ENCODE measurements around the gene ACTR6. TPM values are rescaled to one million over a fixed set of nuclear protein-coding genes. Genes with fewer than 3 reads are reported as not detected.
"Not testable (repeated sequence)": the region's sequence is repeated elsewhere in the genome, so short reads cannot be mapped to it uniquely, and the experiment has no call there.

Gene ACTR6
- total RNA-seq, 1 experiment from 2014 or later: 34.9 TPM

DNA sequence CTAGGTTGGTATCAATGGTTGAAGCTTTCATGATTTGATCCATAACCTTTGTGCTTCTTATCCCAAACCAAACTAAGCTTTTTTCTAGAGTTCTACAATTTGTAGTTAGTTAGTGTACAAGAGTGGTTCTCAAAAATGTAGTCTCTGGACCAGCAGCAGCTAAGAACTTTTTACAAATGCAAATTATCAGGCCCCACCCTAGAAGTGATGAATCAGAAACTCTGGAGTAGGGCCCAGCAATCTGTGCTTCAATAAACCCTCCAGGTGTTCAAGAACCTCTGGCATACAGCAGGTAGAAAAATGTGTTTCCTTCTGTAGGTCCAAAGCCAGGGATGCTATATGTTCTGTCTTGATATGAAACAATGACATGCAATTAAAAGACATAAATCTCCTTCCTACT lies 26.1 kb upstream of the ACTR6 start:
- Mint-ChIP-seq H3K27me3 (ENCODE audit: low read depth) (no peaks in the 10 kb centered on the region), H3K36me3 (ENCODE audit: insufficient read depth in 1 of 3, low read depth in 3 of 3) (peaks cover 3 to 30% (median 18%) of the 10 kb centered on the region in 3 experiments; a peak in 4 of 7 replicates), H3K4me3 (no peak overlapping the region), H3K4me1 (peaks cover 9 to 16% of the 10 kb centered on the region in 2 experiments), H3K9me3 (no peaks in the 10 kb centered on the region), H3K27ac (no peak overlapping the region)
- Histone ChIP-seq H2BK5ac (ENCODE audit: insufficient read length, low read length) (no peak overlapping the region), H3K27ac (ENCODE audit: insufficient read length, low read depth, low read length) (no peak overlapping the region), H3K4me2 (ENCODE audit: insufficient read depth, insufficient read length, low read length) (no peak overlapping the region), H3T11ph (ENCODE audit: low read length) (no peak overlapping the region), H3K23me2 (ENCODE audit: insufficient read length, low read depth, low read length, poor library complexity, severe bottlenecking) (no peaks in the 10 kb centered on the region), H4K8ac (replicated peaks; ENCODE audit: insufficient read length, low read depth, low read length) (no peak overlapping the region), H3K79me2 (ENCODE audit: insufficient read depth, low read length) (no peaks in the 10 kb centered on the region), H2BK12ac (ENCODE audit: insufficient read length, low read depth, low read length) (no peak overlapping the region), H2BK15ac (ENCODE audit: low read depth, low read length) (no peak overlapping the region), H3K27me3 (ENCODE audit: insufficient read depth, low read length) (no peaks in the 10 kb centered on the region), H2AK5ac (ENCODE audit: insufficient read length, low read length) (no peak overlapping the region), H2BK120ac (ENCODE audit: low read depth, low read length, poor library complexity, severe bottlenecking) (no peak overlapping the region), H3K56ac (ENCODE audit: insufficient read length, low read depth, low read length) (no peak overlapping the region), H2BK20ac (ENCODE audit: low read depth, low read length, poor library complexity, severe bottlenecking) (no peak overlapping the region), H3K23ac (ENCODE audit: insufficient read length, low read depth, low read length) (no peak overlapping the region), H3K9me3 (ENCODE audit: control insufficient read depth, low read depth, low read length) (no peaks in the 10 kb centered on the region), H3K14ac (ENCODE audit: insufficient read depth, low read length) (no peak overlapping the region), H4K20me1 (ENCODE audit: control insufficient read depth, insufficient read depth, insufficient read length) (no peaks in the 10 kb centered on the region), H3K79me1 (ENCODE audit: insufficient read depth, low read depth, low read length, poor library complexity, severe bottlenecking) (no peaks in the 10 kb centered on the region), H4K91ac (ENCODE audit: insufficient read length, low read depth, low read length) (no peak overlapping the region), H3K9ac (ENCODE audit: extremely low read depth, insufficient read length, low read length) (no peak overlapping the region), H3K18ac (ENCODE audit: insufficient read length, low read depth, low read length) (no peak overlapping the region), H3K4ac (ENCODE audit: low read depth, low read length) (no peak overlapping the region), H4K5ac (ENCODE audit: insufficient read length, low read depth, low read length) (no peak overlapping the region), H2AFZ (ENCODE audit: low read length) (no peak overlapping the region), H3K4me1 (ENCODE audit: insufficient read depth, low read length) (no peaks in the 10 kb centered on the region; the same call in 1 of the 2 replicates)
- TF ChIP-seq, protein P1, sequence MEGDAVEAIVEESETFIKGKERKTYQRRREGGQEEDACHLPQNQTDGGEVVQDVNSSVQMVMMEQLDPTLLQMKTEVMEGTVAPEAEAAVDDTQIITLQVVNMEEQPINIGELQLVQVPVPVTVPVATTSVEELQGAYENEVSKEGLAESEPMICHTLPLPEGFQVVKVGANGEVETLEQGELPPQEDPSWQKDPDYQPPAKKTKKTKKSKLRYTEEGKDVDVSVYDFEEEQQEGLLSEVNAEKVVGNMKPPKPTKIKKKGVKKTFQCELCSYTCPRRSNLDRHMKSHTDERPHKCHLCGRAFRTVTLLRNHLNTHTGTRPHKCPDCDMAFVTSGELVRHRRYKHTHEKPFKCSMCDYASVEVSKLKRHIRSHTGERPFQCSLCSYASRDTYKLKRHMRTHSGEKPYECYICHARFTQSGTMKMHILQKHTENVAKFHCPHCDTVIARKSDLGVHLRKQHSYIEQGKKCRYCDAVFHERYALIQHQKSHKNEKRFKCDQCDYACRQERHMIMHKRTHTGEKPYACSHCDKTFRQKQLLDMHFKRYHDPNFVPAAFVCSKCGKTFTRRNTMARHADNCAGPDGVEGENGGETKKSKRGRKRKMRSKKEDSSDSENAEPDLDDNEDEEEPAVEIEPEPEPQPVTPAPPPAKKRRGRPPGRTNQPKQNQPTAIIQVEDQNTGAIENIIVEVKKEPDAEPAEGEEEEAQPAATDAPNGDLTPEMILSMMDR (conservative IDR thresholded peaks at IDR 0.05): no peak
- no peak for DNase-seq

DNA sequence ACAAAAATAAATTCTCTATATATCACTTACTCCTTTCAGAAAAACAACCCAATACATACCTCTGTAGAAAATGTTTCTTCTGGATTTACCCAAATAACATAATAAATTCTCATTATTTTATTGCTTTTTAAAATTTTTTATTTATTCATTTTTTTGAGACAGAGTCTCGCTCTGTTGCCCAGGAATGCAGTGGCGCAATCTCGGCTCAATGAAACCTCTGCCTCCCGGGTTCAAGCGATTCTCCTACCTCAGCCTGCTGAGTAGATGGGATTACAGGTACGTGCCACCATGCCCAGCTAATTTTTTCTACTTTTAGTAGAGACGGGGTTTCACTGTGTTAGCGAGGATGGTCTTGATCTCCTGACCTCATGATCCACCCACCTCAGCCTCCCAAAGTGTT lies 24.1 kb upstream of the ACTR6 start:
- not testable (repeated sequence) for H3K4me1 ChIP-seq (ENCODE audit: insufficient read depth, low read length); H3K14ac ChIP-seq (ENCODE audit: insufficient read depth, low read length); H3K56ac ChIP-seq (ENCODE audit: insufficient read length, low read depth, low read length); H2BK5ac ChIP-seq (ENCODE audit: insufficient read length, low read length); H2AK5ac ChIP-seq (ENCODE audit: insufficient read length, low read length); H3K9me3 ChIP-seq (ENCODE audit: control insufficient read depth, low read depth, low read length); H3K23ac ChIP-seq (ENCODE audit: insufficient read length, low read depth, low read length); H3K23me2 ChIP-seq (ENCODE audit: insufficient read length, low read depth, low read length, poor library complexity, severe bottlenecking); H2BK120ac ChIP-seq (ENCODE audit: low read depth, low read length, poor library complexity, severe bottlenecking); H3K79me2 ChIP-seq (ENCODE audit: insufficient read depth, low read length); H3K9me3 Mint-ChIP-seq; H3K27ac Mint-ChIP-seq; H3K4me3 Mint-ChIP-seq; H3K27me3 Mint-ChIP-seq (ENCODE audit: low read depth); H2BK12ac ChIP-seq (ENCODE audit: insufficient read length, low read depth, low read length); H4K8ac ChIP-seq (replicated peaks; ENCODE audit: insufficient read length, low read depth, low read length); H2BK15ac ChIP-seq (ENCODE audit: low read depth, low read length); H2AFZ ChIP-seq (ENCODE audit: low read length); H3K27me3 ChIP-seq (ENCODE audit: insufficient read depth, low read length); H3T11ph ChIP-seq (ENCODE audit: low read length); H3K9ac ChIP-seq (ENCODE audit: extremely low read depth, insufficient read length, low read length); DNase-seq; H4K20me1 ChIP-seq (ENCODE audit: control insufficient read depth, insufficient read depth, insufficient read length); H3K18ac ChIP-seq (ENCODE audit: insufficient read length, low read depth, low read length); H3K27ac ChIP-seq (ENCODE audit: insufficient read length, low read depth, low read length); H3K79me1 ChIP-seq (ENCODE audit: insufficient read depth, low read depth, low read length, poor library complexity, severe bottlenecking); H3K4me2 ChIP-seq (ENCODE audit: insufficient read depth, insufficient read length, low read length); H3K4ac ChIP-seq (ENCODE audit: low read depth, low read length); H4K5ac ChIP-seq (ENCODE audit: insufficient read length, low read depth, low read length); H4K91ac ChIP-seq (ENCODE audit: insufficient read length, low read depth, low read length); H2BK20ac ChIP-seq (ENCODE audit: low read depth, low read length, poor library complexity, severe bottlenecking)
- WGBS (ENCODE audit: extremely low coverage, insufficient read length, low lambda C conversion rate): no CpG with 5 or more reads among the region's 8 CpGs
- peaks cover 3 to 11% of the 10 kb centered on the region in 2 experiments; a peak in 3 of 4 replicates for H3K4me1 Mint-ChIP-seq
- H3K36me3 Mint-ChIP-seq (ENCODE audit: insufficient read depth in 1 of 3, low read depth in 3 of 3): peaks cover 3 to 28% (median 18%) of the 10 kb centered on the region in 3 experiments; a peak in 4 of 7 replicates
